ENCODE data around the gene PCDHGC5. TPM values are rescaled to one million over a fixed set of nuclear protein-coding genes. Genes with fewer than 3 reads are reported as not detected.

Gene PCDHGC5
- polyA plus RNA-seq, 1 experiment, result 2.4 TPM

DNA sequence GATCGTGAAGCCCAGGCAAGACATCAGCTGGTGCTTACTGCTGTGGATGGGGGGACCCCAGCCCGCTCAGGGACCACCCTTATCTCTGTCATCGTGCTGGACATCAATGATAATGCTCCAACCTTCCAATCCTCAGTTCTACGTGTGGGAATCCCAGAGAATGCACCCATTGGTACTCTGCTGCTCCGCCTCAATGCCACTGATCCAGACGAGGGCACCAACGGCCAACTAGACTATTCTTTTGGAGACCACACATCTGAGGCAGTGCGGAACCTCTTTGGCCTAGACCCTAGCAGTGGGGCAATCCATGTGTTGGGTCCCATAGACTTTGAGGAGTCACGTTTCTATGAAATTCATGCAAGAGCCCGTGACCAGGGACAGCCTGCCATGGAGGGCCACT is 960 bp downstream of the PCDHGC5 start:
- ChIA-PET CTCF (interaction anchor here (1.6 to 1.7 kb wide), 2 partner anchors 68 to 74 kb away, joined by 7 to 11 read pairs; no protein-coding TSS in a partner anchor), POLR2A (interaction anchor here (2.0 kb wide), 1 partner anchor 32 kb away, joined by 9 read pairs; no protein-coding TSS in a partner anchor)
- Histone ChIP-seq H3K27me3 (ENCODE audit: control insufficient read depth, insufficient read depth, low read length) (no peaks in the 10 kb centered on the region), H3K4me3 (ENCODE audit: low read depth, low read length) (no peak overlapping the region), H3K9me3 (ENCODE audit: control insufficient read depth, insufficient read depth, low read length) (peaks cover 22% of the 10 kb centered on the region), H3K27ac (ENCODE audit: low read depth, low read length) (peak overlapping the region; percentile 65)
- no peak for DNase-seq (ENCODE audit: low read depth, low spot score)
- TF ChIP-seq, protein P1, sequence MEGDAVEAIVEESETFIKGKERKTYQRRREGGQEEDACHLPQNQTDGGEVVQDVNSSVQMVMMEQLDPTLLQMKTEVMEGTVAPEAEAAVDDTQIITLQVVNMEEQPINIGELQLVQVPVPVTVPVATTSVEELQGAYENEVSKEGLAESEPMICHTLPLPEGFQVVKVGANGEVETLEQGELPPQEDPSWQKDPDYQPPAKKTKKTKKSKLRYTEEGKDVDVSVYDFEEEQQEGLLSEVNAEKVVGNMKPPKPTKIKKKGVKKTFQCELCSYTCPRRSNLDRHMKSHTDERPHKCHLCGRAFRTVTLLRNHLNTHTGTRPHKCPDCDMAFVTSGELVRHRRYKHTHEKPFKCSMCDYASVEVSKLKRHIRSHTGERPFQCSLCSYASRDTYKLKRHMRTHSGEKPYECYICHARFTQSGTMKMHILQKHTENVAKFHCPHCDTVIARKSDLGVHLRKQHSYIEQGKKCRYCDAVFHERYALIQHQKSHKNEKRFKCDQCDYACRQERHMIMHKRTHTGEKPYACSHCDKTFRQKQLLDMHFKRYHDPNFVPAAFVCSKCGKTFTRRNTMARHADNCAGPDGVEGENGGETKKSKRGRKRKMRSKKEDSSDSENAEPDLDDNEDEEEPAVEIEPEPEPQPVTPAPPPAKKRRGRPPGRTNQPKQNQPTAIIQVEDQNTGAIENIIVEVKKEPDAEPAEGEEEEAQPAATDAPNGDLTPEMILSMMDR (IDR thresholded peaks at IDR 0.05; ENCODE audit: low read depth, low read length), result no peak

DNA sequence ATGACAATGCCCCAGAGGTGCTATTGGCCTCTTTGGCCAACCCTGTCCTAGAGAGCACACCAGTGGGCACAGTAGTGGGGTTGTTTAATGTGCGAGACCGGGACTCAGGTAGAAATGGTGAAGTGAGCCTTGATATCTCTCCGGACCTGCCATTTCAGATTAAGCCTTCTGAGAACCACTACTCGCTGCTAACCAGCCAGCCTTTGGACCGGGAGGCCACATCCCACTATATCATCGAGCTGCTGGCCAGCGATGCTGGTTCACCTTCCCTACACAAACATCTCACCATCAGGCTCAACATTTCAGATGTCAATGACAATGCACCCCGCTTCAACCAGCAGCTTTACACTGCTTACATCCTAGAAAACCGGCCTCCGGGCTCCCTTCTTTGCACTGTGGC is 1.4 kb downstream of the PCDHGC5 start:
- CTCF ChIA-PET, result interaction anchor here (1.7 kb wide), 1 partner anchor 67 kb away, joined by 11 read pairs; no protein-coding TSS in a partner anchor
- H3K27ac ChIP-seq (ENCODE audit: low read depth, low read length), result no peak overlapping the region
- TF ChIP-seq, protein P1 (IDR thresholded peaks at IDR 0.05; ENCODE audit: low read depth, low read length), result no peak
- H3K27me3 ChIP-seq (ENCODE audit: control insufficient read depth, insufficient read depth, low read length), result no peaks in the 10 kb centered on the region
- no peak overlapping the region for H3K4me3 ChIP-seq (ENCODE audit: low read depth, low read length)
- POLR2A ChIA-PET, result no interaction called here
- peaks cover 18% of the 10 kb centered on the region for H3K9me3 ChIP-seq (ENCODE audit: control insufficient read depth, insufficient read depth, low read length)
- no peak for DNase-seq (ENCODE audit: low read depth, low spot score)

DNA sequence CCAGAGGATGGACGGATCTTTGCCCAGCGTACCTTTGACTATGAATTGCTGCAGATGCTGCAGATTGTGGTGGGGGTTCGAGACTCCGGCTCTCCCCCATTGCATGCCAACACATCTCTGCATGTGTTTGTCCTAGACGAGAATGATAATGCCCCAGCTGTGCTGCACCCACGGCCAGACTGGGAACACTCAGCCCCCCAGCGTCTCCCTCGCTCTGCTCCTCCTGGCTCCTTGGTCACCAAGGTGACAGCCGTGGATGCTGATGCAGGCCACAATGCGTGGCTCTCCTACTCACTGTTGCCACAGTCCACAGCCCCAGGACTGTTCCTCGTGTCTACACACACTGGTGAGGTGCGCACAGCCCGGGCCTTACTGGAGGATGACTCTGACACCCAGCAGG is 1.9 kb downstream of the PCDHGC5 start:
- no peak overlapping the region for H3K27ac ChIP-seq (ENCODE audit: low read depth, low read length)
- ChIA-PET POLR2A (no interaction called here), CTCF (no interaction called here)
- no peaks in the 10 kb centered on the region for H3K27me3 ChIP-seq (ENCODE audit: control insufficient read depth, insufficient read depth, low read length)
- no peak for DNase-seq (ENCODE audit: low read depth, low spot score)
- peaks cover 13% of the 10 kb centered on the region for H3K9me3 ChIP-seq (ENCODE audit: control insufficient read depth, insufficient read depth, low read length)
- no peak overlapping the region for H3K4me3 ChIP-seq (ENCODE audit: low read depth, low read length)
- TF ChIP-seq, protein P1 (IDR thresholded peaks at IDR 0.05; ENCODE audit: low read depth, low read length), result no peak

DNA sequence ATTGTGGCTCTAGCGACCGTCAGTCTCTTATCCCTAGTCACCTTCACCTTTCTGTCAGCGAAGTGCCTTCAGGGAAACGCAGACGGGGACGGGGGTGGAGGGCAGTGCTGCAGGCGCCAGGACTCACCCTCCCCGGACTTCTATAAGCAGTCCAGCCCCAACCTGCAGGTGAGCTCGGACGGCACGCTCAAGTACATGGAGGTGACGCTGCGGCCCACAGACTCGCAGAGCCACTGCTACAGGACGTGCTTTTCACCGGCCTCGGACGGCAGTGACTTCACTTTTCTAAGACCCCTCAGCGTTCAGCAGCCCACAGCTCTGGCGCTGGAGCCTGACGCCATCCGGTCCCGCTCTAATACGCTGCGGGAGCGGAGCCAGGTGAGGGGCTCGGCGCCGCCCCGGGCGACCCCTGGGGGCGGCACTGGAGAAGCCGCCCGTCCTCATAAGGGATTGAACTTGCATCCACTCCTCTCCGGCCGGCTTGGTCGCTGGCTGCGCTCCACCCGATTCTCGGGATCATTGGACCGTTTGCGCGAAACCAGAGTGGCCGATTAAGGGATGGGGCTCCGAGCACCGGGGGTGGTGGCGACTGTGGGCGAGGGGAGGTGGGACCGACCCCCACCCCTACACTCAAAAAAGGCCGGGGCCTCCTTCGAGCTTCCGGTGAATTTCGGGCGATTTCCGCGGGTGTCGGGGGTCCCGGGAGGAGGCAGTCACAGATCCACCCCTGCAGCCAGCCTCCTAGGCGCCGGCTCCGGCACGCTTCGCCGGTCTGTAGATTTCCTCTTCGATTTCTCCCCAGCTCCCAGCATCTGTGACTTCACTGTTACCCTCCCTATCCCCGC is 2.7 kb downstream of the PCDHGC5 start:
- TF ChIP-seq, protein P1 (IDR thresholded peaks at IDR 0.05; ENCODE audit: low read depth, low read length), result no peak
- ChIA-PET CTCF (no interaction called here), POLR2A (no interaction called here)
- H3K9me3 ChIP-seq (ENCODE audit: control insufficient read depth, insufficient read depth, low read length), result peaks cover 11% of the 10 kb centered on the region; the same call in 1 of the 2 replicates
- no peak overlapping the region for H3K27ac ChIP-seq (ENCODE audit: low read depth, low read length)
- no peaks in the 10 kb centered on the region for H3K27me3 ChIP-seq (ENCODE audit: control insufficient read depth, insufficient read depth, low read length)
- H3K4me3 ChIP-seq (ENCODE audit: low read depth, low read length), result no peak overlapping the region
- DNase-seq (ENCODE audit: low read depth, low spot score), result no peak

Measured in AG04450 (cell line).